8988T (cell line): Measurements from ENCODE around the gene EXOSC6.
"Not testable (repeated sequence)": the region's sequence is repeated elsewhere in the genome, so short reads cannot be mapped to it uniquely, and the experiment has no call there.

Experiments
- DNase-seq: peaks from one replicate; pipeline ENCODE4 v3.0.0; 2011

EXOSC6 gene

DNA sequence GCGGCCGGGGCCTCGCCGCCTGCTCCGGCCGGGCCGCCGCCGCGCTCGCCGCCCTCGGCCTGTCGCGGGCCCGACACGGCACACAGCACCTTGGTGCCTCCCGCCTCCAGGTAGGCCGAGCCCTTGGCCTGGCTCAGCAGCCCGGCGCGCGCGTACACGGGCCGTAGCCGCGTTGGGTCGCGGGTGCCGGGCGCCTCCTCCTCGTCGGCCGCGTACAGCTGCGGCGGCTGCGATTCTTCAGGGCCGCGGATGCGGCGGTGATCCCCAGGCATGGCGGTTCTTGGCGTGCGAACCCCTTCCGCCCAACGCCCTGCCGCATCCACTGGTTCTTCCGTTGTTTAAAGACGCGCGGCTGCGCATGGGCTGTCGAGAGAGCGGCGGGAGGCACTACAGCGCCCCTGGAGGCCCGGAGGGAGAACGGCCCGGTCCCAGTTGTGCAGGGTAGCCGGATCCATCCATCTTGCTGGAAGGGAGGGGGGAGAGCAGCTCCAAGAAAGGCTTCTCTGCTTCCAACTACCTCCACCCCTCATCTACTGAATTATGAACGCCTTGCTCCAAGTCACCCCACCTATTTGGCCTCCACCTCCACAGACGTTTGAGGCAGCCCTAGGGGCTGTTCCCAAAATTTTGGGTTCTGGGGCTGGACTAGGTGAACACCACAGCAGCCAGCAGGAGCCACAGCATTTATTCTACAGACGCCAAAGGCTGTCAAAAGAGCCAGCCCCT is at the start of gene EXOSC6:
Gene EXOSC6, minus strand, starts transcription at position 312 of the 726 bp plus-strand sequence. Its CDS starts 40 bp downstream, at position 272.
- peak; percentile 98 for DNase-seq

DNA sequence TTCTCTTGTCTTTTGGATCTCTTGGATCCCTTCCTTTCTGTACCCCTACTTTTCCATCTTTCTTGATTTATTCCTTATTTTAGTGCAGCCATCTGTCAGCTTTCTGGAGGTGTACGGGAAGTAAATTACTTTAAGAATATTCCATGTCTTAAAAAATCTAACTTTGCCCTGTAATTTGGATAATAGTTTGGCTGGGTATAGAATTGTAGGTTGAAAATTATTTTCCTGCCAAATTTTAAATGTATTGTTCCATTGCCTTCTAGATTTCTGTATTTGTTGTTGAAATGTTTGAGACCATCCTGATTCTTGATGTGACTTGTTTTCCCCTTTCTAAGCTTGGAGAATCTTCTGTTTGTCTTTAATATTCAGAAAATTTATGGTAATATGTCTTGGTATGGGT is 49.4 kb upstream of the EXOSC6 start:
- DNase-seq = no peak

- peak; percentile 67 for DNase-seq
Observed at GRCh38 chr16:70298988-70299938, 47.5 kb upstream of the EXOSC6 start, which contains the start of gene DDX19B. DDX19B (plus strand) TSS chr16:70299186; CDS start chr16:70299298, 112 bp downstream.

DNA sequence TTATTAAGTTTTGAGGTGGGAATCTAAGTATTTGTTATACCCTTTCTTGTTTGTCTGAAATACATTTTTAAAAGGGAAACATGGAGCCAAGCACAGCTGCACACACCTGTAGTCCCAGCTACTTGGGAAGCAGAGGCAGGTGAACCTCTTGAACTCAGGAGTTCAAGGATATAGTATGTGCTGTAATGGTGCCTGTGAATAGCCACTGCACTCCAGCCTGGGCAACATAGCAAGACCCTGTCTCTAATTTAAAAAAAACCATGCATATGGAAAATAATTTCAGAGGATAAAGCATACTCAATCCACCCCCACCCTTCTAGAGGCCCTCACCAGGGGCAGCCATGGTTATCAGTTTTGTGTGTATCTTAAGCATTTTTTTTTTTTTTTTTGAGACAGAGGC is 43.9 kb upstream of the EXOSC6 start:
- DNase-seq = no peak

GRCh38 chr16:70294385-70295025 is 42.8 kb upstream of the EXOSC6 start:
- DNase-seq = no peak

DNA sequence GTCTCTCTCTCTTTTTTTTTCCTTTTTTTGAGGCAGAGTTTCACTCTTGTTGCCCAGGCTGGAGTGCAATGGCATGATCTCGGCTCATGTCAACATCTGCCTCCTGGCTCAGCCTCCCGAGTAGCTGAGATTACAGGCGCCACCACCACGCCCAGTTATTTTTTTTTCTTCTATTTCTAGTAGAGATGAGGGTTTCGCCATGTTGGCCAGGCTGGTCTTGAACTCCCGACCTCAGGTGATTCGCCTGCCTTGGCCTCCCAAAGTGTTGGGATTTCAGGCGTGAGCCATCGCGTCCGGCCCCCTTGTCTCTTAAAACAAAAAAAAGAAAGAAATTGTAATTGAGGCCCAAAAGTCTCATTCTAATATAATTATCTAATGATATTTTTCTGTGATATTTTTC is 40.4 kb upstream of the EXOSC6 start:
- DNase-seq = not testable (repeated sequence)

DNA sequence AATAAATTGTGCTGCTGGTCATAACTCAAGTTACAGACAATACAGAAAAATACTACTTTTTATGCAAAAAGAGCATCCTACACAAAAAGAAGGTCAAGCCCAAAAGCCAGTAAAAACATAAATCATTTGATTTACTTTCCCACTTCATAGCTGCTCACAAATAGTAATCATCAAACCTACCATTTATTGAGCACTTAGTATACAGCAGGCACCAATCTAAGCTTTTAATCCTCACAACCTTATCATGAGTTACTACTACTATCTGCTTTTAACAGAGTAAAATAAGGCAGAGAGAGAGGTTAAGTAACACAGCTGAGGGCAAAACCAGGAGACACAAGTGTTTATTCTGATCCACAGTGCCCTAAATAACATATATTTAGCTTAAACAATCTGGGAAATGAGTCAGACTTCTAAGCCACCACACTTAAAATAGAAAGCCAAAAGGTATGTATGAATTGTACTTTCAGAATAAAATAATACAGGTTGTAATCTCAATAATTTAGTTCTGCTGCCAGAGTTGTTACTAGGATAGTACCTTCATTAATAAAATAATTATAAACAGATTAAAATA is 39.3 kb upstream of the EXOSC6 start:
- no peak for DNase-seq

GRCh38 chr16:70289229-70290094 is 37.7 kb upstream of the EXOSC6 start, which contains the start of gene AARS1:
AARS1 (minus strand) TSS chr16:70289506; CDS start chr16:70282763, 6,743 bp downstream.
- DNase-seq = peak; percentile 84

- DNase-seq = not testable (repeated sequence)
Observed at GRCh38 chr16:70287304-70287971, 35.7 kb upstream of the EXOSC6 start.

GRCh38 chr16:70276392-70276791 is 24.7 kb upstream of the EXOSC6 start:
- no peak for DNase-seq

DNA sequence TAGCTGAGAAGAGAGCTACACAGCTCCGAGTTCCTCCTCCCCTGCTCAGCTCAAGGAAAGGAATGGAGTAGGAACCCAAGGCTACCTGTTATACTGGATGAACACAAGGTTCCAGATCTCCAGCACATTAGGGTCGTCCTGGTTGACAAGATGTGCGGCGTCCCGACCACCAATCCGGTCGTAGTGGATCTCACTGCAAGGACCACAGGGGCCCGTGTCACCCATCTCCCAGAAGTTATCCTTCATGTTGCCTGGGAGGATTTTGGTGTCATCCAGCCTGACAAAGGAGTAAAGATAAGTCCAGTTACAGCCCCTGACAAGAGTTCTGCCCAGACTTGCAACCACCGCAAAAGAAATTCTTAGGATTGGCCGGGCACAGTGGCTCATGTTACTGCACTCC is 20.0 kb upstream of the EXOSC6 start:
- DNase-seq = no peak

DNA sequence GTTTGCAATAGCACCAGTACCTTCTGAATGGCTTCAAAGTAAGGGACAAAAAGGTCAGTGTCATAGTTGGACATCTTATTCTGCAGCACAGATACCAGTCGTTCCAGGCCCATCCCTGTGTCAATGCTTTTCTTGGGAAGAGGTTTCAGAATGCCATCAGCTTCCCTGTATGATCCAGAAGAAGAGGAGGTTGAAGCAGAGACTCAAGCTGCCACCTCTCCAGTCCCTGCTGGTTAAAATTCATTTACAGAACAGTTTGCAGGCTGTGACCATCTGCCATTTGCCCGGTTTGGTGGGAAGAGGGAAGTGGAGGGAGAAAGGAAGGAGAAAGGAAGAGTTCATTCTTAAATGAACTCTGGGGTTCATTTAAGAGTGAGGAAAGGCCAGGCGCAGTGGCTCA is 18.4 kb upstream of the EXOSC6 start:
- DNase-seq = no peak

DNA sequence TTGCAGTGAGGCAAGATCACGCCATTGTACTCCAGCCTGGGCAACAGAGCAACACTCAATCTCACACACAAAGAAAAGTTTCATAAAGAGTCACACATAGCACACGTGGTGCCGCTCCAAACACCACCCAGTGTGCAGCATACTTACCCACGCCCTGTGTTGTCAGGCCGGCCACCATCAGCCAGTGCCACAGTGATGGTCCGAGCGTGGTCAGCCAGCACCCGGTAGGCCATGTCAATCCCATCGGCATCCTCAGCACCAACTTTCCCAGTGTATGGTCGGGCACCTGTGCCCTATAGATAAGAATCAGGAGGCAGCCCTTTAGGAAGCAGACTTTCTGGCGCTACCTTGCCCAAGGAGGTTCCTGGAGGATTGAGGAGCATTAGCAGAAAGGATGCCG is 17.7 kb upstream of the EXOSC6 start:
- no peak for DNase-seq

GRCh38 chr16:70267922-70268321 is 16.2 kb upstream of the EXOSC6 start:
- not testable (repeated sequence) for DNase-seq

GRCh38 chr16:70267516-70267915 is 15.8 kb upstream of the EXOSC6 start:
- peak; percentile 59 for DNase-seq

DNA sequence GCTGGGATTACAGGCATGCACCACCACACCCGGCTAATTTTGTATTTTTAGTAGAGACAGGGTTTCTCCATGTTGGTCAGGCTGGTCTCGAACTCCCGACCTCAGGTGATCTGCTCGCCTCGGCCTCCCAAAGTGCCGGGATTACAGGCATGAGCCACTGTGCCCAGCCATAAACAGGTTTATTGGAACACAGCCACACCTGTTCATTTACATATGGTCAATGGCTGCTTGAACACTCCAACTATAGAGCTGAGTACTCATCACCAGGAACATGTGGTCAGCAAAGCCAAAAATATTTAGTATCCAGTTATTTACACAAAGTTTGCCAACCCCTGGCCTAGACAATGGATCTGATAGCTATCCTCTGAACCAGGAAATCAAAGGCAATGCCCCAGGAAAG is 8.2 kb upstream of the EXOSC6 start:
- not testable (repeated sequence) for DNase-seq

DNA sequence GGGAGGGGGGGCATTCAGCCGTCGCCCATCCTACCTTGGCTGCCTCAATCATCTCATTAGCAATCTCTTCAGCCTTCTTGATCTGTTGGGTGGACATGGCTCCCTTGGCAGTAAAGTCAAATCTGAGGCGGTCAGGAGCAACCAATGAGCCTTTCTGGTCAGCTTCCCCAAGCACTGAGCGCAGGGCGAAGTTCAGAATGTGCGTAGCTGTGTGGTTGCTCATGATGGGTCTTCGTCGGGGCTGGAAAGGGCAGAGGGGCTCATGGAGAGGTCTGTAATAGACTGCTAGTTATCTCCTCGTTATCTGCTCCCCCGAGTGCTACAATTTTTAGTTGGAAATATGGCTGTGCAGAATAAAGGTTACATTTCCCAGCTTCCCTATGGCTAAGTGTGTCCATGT is 7.2 kb upstream of the EXOSC6 start:
- no peak for DNase-seq

GRCh38 chr16:70258065-70258464 is 6.3 kb upstream of the EXOSC6 start:
- no peak for DNase-seq

- no peak for DNase-seq
Observed at GRCh38 chr16:70257391-70257790, 5.7 kb upstream of the EXOSC6 start.

- DNase-seq = no peak
Observed at GRCh38 chr16:70255574-70255973, 3.8 kb upstream of the EXOSC6 start.

- DNase-seq = peak; percentile 6
Observed at GRCh38 chr16:70254965-70255286, 3.2 kb upstream of the EXOSC6 start.
